Astrocyte (in vitro differentiated cells and primary cell): Measurements from ENCODE around the gene NT5C1B.

ENCODE experiments used
- CTCF ChIP-seq: IDR thresholded peaks from 2 replicates; pipeline ENCODE4 v1.5.1; 2011; ENCODE audit warnings: low read depth, mild to moderate bottlenecking, inconsistent platforms, low read length, moderate library complexity; ENCODE audit not compliant: insufficient read depth
- EZH2 ChIP-seq: IDR thresholded peaks from 2 replicates; pipeline ENCODE4 v1.6.1; 2012; ENCODE audit warnings: mild to moderate bottlenecking, low read length, inconsistent platforms; ENCODE audit not compliant: insufficient read depth

GRCh38 chr2:18545384-18545783 is 44.0 kb downstream of the NT5C1B start:
- TF ChIP-seq CTCF, result no peak
- TF ChIP-seq EZH2, result no peak
